Kidney epithelial cell (primary cell): ENCODE results near the gene FAM53C. TPM values are rescaled to one million over a fixed set of nuclear protein-coding genes. Genes with fewer than 3 reads are reported as not detected.

Experiments
- DNase-seq: peaks from one replicate; pipeline ENCODE4 v3.0.0-alpha.2; 2010; ENCODE audit warnings: low read depth
- H3K27me3 ChIP-seq: 2 replicates; pipeline ENCODE4 v1.6.0; 2011; ENCODE audit warnings: low read length; ENCODE audit not compliant: control insufficient read depth, insufficient read depth
- H3K36me3 ChIP-seq: 2 replicates; pipeline ENCODE4 v1.5.1; 2011; ENCODE audit warnings: low read length; ENCODE audit not compliant: control insufficient read depth, insufficient read depth
- H3K4me3 ChIP-seq: 2 replicates; pipeline ENCODE4 v1.5.1; 2011; ENCODE audit warnings: low read depth, mild to moderate bottlenecking, control low read depth, low read length
- total RNA-seq: library from RNA; depleted of rRNA; stranded (reverse); fragments of >200 nt; gene quantifications from 2 replicates; pipeline ENCODE4 v1.2.3, GENCODE V29; 2015
- TF ChIP-seq, protein P1 (sequence below): IDR thresholded peaks from 2 replicates; pipeline ENCODE4 v1.5.1; 2011; ENCODE audit warnings: mild to moderate bottlenecking, moderate library complexity, low read length, control low read depth, inconsistent platforms; ENCODE audit not compliant: insufficient read depth, poor library complexity, severe bottlenecking

The FAM53C gene
- total RNA-seq, 1 donor from 2014 or later, result 26.3 TPM

DNA sequence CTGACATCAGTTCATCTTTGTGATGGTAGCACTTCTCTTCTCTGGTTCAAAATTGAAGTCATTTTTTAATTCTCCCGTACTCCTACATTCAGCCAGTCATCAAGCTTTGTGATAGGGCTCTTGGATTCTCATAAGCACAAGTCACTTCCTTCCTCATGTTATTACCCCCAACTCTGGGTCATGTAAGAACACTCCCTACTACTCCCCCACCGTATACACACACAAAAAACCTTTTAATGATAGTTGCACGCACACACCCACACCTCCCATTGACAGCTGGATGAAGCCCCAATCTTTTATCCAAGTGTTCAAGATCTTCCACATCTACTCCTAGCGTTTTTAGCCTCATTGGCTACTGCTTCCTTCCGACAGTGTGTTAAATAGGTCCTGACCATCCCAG, 31.2 kb downstream of the FAM53C start:
- no peak overlapping the region for H3K4me3 ChIP-seq
- H3K27me3 ChIP-seq, result no peaks in the 10 kb centered on the region
- DNase-seq, result no peak
- H3K36me3 ChIP-seq, result no peaks in the 10 kb centered on the region
- TF ChIP-seq, protein P1, sequence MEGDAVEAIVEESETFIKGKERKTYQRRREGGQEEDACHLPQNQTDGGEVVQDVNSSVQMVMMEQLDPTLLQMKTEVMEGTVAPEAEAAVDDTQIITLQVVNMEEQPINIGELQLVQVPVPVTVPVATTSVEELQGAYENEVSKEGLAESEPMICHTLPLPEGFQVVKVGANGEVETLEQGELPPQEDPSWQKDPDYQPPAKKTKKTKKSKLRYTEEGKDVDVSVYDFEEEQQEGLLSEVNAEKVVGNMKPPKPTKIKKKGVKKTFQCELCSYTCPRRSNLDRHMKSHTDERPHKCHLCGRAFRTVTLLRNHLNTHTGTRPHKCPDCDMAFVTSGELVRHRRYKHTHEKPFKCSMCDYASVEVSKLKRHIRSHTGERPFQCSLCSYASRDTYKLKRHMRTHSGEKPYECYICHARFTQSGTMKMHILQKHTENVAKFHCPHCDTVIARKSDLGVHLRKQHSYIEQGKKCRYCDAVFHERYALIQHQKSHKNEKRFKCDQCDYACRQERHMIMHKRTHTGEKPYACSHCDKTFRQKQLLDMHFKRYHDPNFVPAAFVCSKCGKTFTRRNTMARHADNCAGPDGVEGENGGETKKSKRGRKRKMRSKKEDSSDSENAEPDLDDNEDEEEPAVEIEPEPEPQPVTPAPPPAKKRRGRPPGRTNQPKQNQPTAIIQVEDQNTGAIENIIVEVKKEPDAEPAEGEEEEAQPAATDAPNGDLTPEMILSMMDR, result no peak

DNA sequence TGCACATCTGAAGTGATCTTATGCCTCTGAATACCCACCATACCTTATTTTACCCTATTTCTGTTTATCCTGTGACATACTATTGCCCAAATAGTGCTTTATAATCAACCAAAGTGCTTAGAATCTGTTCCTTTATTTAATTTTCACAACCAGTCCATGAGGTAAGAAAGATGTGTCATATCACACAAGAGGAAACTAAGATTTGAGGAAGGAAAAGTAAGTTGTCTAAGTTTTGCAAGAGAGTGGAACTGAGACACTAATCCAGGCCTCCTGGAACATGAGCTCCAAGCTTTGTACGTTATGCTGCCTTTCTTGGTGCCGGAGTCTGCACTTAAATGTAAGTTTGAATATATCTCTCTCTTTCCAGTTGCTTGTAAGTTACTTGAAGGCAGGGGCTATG, 31.6 kb downstream of the FAM53C start:
- no peak overlapping the region for H3K4me3 ChIP-seq
- H3K36me3 ChIP-seq, result no peaks in the 10 kb centered on the region
- no peaks in the 10 kb centered on the region for H3K27me3 ChIP-seq
- TF ChIP-seq, protein P1, result no peak
- no peak for DNase-seq

DNA sequence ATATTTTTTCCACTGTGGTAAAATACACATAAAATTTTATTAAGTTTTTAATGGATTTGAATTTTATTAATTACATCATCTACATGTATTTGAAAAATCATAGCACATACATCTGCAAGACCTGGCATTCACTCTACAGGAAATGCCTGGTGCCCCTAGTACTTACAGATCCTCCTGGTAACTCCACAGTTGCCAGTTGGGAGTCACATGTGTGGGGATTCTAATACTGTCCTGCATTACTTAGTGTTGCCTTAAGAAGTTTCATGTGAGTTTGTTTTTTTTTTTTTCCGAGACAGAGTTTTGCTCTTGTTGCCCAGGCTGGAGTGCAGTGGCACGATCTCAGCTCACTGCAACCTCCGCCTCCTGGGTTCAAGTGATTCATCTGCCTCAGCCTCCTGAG, 32.5 kb downstream of the FAM53C start:
- H3K4me3 ChIP-seq, result no peak overlapping the region
- no peak for DNase-seq
- TF ChIP-seq, protein P1, result no peak
- no peaks in the 10 kb centered on the region for H3K27me3 ChIP-seq
- H3K36me3 ChIP-seq, result no peaks in the 10 kb centered on the region

DNA sequence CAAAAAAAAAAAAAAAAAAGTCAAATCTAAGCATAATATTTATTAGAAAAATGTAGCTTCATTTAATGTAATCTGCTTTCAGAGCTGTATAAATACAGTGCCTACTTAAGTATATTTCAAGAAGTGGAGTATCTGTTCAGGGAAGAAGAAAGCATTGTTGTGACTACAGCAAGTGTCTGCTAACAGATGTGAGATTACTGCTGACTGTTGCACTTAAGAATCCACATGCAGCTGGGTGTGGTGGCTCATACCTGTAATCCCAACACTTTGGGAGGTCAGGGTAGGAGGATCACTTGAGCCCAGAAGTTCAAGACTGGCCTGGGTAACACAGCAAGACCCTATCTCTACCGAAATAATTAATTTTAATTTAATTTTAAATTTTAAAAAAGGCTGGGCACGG, 33.4 kb downstream of the FAM53C start:
- TF ChIP-seq, protein P1, result no peak
- no peak for DNase-seq
- Histone ChIP-seq H3K4me3 (no peak overlapping the region), H3K36me3 (no peaks in the 10 kb centered on the region), H3K27me3 (no peaks in the 10 kb centered on the region)

DNA sequence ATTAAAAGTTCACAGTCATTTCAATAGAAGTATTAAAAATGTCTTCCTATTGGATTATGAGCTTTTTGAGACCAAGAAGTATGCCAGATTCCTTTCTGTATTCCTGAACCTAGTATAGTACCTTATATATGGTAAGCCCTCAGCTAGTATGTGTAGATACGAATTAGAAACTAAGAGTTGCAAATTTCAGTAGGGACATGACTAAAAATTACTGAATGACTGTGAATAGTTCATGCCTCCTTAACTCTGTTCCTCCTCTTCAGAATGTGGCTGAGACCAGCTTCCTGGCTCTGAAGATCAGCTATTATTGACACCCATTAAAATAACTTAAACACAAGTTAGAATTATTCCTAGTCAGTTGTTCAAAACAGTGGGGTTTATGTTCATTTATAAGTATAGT, 34.2 kb downstream of the FAM53C start:
- TF ChIP-seq, protein P1, result no peak
- no peak for DNase-seq
- Histone ChIP-seq H3K36me3 (no peaks in the 10 kb centered on the region), H3K27me3 (no peaks in the 10 kb centered on the region), H3K4me3 (no peak overlapping the region)

DNA sequence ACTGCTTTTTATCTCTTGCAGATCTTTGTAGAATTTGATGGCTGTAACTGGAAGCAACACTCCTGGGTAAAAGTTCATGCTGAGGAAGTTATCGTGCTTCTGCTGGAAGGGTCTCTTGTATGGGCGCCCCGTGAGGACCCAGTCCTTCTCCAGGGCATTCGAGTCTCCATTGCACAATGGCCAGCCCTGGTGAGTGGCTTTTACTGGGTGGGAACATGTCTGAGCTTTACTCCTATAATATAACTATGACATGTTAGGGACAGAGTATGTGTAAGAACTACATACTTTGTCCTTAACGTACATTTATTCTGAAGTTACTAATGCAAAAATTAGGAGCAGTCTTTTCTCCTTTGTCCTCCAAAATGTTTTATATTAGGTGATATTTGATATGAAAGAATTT, 34.6 kb downstream of the FAM53C start:
- TF ChIP-seq, protein P1, result no peak
- H3K36me3 ChIP-seq, result no peaks in the 10 kb centered on the region
- DNase-seq, result no peak
- H3K27me3 ChIP-seq, result no peaks in the 10 kb centered on the region
- no peak overlapping the region for H3K4me3 ChIP-seq
